ENCODE results near the gene MXRA8. TPM values are rescaled to one million over a fixed set of nuclear protein-coding genes. Genes with fewer than 3 reads are reported as not detected.

The MXRA8 gene
- total RNA-seq, 4 donors from 2014 or later: 34.1 to 76.1 (median 35.9) TPM

GRCh38 chr1:1341549-1342021, 16.8 kb downstream of the MXRA8 start:
- WGBS, 2 donors: 92 to 96% methylated on average over 16 to 17 of the region's 17 CpGs
- TF ChIP-seq POLR2A (IDR thresholded peaks at IDR 0.05): no peak
- TF ChIP-seq, protein P1, sequence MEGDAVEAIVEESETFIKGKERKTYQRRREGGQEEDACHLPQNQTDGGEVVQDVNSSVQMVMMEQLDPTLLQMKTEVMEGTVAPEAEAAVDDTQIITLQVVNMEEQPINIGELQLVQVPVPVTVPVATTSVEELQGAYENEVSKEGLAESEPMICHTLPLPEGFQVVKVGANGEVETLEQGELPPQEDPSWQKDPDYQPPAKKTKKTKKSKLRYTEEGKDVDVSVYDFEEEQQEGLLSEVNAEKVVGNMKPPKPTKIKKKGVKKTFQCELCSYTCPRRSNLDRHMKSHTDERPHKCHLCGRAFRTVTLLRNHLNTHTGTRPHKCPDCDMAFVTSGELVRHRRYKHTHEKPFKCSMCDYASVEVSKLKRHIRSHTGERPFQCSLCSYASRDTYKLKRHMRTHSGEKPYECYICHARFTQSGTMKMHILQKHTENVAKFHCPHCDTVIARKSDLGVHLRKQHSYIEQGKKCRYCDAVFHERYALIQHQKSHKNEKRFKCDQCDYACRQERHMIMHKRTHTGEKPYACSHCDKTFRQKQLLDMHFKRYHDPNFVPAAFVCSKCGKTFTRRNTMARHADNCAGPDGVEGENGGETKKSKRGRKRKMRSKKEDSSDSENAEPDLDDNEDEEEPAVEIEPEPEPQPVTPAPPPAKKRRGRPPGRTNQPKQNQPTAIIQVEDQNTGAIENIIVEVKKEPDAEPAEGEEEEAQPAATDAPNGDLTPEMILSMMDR (IDR thresholded peaks at IDR 0.05): no peak
- no peak for DNase-seq (ENCODE audit: low spot score in 2 of 2)
- intact Hi-C loops (cut with DNase I; ENCODE audit: low total_unique reads): no loop called here
- H3K4me3 ChIP-seq (ENCODE audit: low read depth, poor library complexity, severe bottlenecking): no peak overlapping the region

DNA sequence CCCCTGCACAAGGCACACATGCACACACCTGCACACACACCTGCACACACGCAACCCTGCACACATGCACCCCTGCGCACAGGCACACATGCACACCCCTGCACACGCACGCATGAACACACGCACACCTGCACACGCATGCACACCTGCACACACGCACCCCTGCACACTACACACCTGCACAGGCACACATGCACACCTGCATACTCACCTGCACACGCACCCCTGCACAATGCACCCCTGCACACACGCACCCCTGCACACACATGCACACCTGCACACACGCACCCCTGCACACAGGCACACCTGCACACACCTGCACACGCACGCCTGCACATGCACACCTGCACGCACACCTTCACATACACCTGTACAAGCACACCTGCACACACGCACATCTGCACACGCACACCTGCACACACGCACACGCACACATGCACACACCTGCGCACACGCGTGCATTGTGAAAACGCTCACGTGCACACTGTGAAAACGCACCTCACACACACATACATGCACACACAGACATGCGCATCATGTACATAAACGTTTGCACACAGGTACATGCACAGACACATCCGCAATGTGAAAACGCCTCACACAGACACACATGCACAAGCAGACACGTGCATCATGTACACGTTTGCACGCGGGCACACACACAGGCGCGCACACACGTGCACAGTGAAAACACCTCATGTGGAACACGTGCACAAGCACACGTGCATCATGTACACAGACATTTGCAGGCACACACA, 17.4 kb downstream of the MXRA8 start:
- WGBS, 2 donors: 91% methylated on average over 34 to 36 of the region's 36 CpGs

GRCh38 chr1:1340185-1340584, 18.2 kb downstream of the MXRA8 start:
- intact Hi-C loops (cut with DNase I; ENCODE audit: low total_unique reads): no loop called here
- no peak for DNase-seq (ENCODE audit: low spot score in 2 of 2)
- H3K4me3 ChIP-seq (ENCODE audit: low read depth, poor library complexity, severe bottlenecking): no peak overlapping the region
- WGBS, 2 donors: 77 to 84% methylated on average over 23 of the region's 23 CpGs
- TF ChIP-seq POLR2A (IDR thresholded peaks at IDR 0.05): no peak
- TF ChIP-seq, protein P1 (IDR thresholded peaks at IDR 0.05): no peak

More for the DNA sequence above, 17.4 kb downstream of the MXRA8 start:
- intact Hi-C loops (cut with DNase I; ENCODE audit: low total_unique reads): no loop called here
- TF ChIP-seq POLR2A (IDR thresholded peaks at IDR 0.05): no peak
- TF ChIP-seq, protein P1 (IDR thresholded peaks at IDR 0.05): no peak
- no peak for DNase-seq (ENCODE audit: low spot score in 2 of 2)
- H3K4me3 ChIP-seq (ENCODE audit: low read depth, poor library complexity, severe bottlenecking): no peak overlapping the region

DNA sequence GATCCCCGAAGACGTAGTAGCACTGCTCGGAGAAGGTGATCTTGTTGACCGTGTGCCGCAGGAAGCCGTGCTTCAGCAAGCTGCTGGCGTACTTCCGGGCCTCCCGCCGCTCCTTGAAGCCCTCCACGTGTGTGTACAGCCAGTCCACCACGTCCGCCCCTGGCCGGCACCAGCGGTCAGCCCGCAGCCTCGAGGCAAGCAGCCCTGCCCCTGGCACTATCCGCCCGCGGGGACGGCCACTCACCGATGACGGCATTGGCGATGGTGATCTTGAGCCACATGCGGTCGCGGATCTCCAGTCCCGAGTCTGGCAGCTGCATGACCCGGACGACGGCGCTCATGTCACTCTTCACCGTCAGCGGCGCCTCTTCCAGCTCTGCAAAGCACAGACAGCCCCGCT, 20.1 kb downstream of the MXRA8 start:
- no peak for DNase-seq (ENCODE audit: low spot score in 2 of 2)
- no peak overlapping the region for H3K4me3 ChIP-seq (ENCODE audit: low read depth, poor library complexity, severe bottlenecking)
- intact Hi-C loops (cut with DNase I; ENCODE audit: low total_unique reads): no loop called here
- TF ChIP-seq, protein P1 (IDR thresholded peaks at IDR 0.05): no peak
- no peak for TF ChIP-seq POLR2A (IDR thresholded peaks at IDR 0.05)
- WGBS, 2 donors: 93 to 95% methylated on average over 36 of the region's 36 CpGs

- WGBS, 2 donors: 81 to 86% methylated on average over 17 to 18 of the region's 18 CpGs
- H3K4me3 ChIP-seq (ENCODE audit: low read depth, poor library complexity, severe bottlenecking): no peak overlapping the region
- intact Hi-C loops (cut with DNase I; ENCODE audit: low total_unique reads): no loop called here
- DNase-seq (ENCODE audit: low spot score in 2 of 2): no peak
- TF ChIP-seq, protein P1 (IDR thresholded peaks at IDR 0.05): no peak
- no peak for TF ChIP-seq POLR2A (IDR thresholded peaks at IDR 0.05)
These were observed 20.6 kb downstream of the MXRA8 start for GRCh38 chr1:1337793-1338147.
